Measurements from ENCODE around the gene MT1A. TPM values are rescaled to one million over a fixed set of nuclear protein-coding genes. Genes with fewer than 3 reads are reported as not detected.

The MT1A gene
- total RNA-seq, 1 experiment from 2014 or later = 23.5 TPM

DNA sequence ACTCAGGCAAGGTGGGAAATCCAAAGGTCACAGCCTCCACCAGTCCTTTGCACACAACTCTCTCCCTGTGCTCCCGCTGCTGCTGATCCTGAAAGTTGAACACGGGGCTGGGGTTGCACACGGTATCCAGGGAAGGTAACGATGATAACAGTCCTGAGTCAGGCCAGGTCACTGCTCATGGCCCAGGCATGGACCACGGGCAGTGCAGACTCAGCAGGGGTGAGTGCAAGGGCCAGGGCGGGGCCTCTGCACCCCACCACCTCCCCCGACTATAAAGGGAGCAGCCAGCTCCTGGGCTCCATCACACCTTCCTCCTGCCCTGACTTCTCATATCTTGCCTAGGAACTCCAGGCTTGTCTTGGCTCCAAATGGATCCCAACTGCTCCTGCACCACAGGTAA, 13.1 kb downstream of the MT1A start, which contains the start of gene MT1B:
Gene MT1B, plus strand, starts transcription at position 301 of the 400 bp plus-strand sequence. Its CDS starts 68 bp downstream, at position 369.
- H3K4me3 ChIP-seq = no peak within 1 kb of the TSS
- H3K9me3 ChIP-seq (ENCODE audit: insufficient read depth, low read depth) = no peaks in the 10 kb centered on the region
- no peaks in the 10 kb centered on the region for H3K36me3 ChIP-seq (ENCODE audit: low read depth)
- H3F3A ChIP-seq (ENCODE audit: insufficient read depth, low read depth) = peaks cover 36% of the 10 kb centered on the region; the same call in 1 of the 2 replicates
- intact Hi-C loops (cut with micrococcal nuclease; ENCODE audit: unreplicated experiment) = no loop called here
- POLR2A ChIA-PET (ENCODE audit: unreplicated experiment) = no interaction called here
- no TSS peak for BruUV-seq (replicated peaks)
- no peak within 1 kb of the TSS for H3K27ac ChIP-seq
- H4K20me1 ChIP-seq (ENCODE audit: insufficient read depth) = peaks cover 5% of the 10 kb centered on the region; the same call in 1 of the 2 replicates
- H2AFZ ChIP-seq = no peak within 1 kb of the TSS
- peaks cover 30% of the 10 kb centered on the region for H3K4me1 ChIP-seq (replicated peaks; ENCODE audit: insufficient read depth)
- no peak for TF ChIP-seq EZH2 (IDR thresholded peaks at IDR 0.05; ENCODE audit: low read depth)
- TF ChIP-seq, protein P1, sequence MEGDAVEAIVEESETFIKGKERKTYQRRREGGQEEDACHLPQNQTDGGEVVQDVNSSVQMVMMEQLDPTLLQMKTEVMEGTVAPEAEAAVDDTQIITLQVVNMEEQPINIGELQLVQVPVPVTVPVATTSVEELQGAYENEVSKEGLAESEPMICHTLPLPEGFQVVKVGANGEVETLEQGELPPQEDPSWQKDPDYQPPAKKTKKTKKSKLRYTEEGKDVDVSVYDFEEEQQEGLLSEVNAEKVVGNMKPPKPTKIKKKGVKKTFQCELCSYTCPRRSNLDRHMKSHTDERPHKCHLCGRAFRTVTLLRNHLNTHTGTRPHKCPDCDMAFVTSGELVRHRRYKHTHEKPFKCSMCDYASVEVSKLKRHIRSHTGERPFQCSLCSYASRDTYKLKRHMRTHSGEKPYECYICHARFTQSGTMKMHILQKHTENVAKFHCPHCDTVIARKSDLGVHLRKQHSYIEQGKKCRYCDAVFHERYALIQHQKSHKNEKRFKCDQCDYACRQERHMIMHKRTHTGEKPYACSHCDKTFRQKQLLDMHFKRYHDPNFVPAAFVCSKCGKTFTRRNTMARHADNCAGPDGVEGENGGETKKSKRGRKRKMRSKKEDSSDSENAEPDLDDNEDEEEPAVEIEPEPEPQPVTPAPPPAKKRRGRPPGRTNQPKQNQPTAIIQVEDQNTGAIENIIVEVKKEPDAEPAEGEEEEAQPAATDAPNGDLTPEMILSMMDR (conservative IDR thresholded peaks at IDR 0.05) = no peak
- no peaks in the 10 kb centered on the region for H3K9me2 ChIP-seq (ENCODE audit: insufficient read depth)
- CTCF ChIA-PET = no interaction called here
- DNase-seq = no peak
- H3K79me2 ChIP-seq (ENCODE audit: low read depth) = no peaks in the 10 kb centered on the region
- H3K27me3 ChIP-seq (ENCODE audit: insufficient read depth, low read depth) = 0 out of 2 replicates have a peak, but pooled peaks cover 3% of the 10 kb centered on the region
- H3K4me2 ChIP-seq = no peak within 1 kb of the TSS

DNA sequence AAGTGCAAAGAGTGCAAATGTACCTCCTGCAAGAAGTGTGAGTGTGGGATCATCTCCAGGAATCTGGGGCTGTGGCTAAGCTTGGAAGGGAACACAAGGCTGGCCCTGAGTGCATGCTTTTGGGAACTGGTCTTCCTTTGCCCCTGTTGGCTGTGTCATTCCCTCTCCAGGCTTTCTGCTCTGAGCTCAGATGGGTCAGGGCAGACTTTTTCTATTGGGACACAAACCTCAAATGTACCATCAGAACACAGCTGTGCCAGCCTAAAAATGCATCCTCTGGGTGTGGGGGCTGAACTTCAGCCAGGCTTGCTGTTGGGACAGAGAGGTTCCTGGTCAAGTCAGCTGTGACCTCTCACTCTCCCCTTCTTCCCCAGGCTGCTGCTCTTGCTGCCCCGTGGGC, 14.1 kb downstream of the MT1A start:
- Histone ChIP-seq H3K4me3 (no peak overlapping the region), H2AFZ (no peak overlapping the region), H3K27ac (no peak overlapping the region), H3K4me1 (replicated peaks; ENCODE audit: insufficient read depth) (peaks cover 30% of the 10 kb centered on the region), H3K36me3 (ENCODE audit: low read depth) (no peaks in the 10 kb centered on the region), H3K9me2 (ENCODE audit: insufficient read depth) (no peaks in the 10 kb centered on the region), H3K27me3 (ENCODE audit: insufficient read depth, low read depth) (0 out of 2 replicates have a peak, but pooled peaks cover 3% of the 10 kb centered on the region), H3F3A (ENCODE audit: insufficient read depth, low read depth) (peaks cover 36% of the 10 kb centered on the region; the same call in 1 of the 2 replicates), H3K9me3 (ENCODE audit: insufficient read depth, low read depth) (no peaks in the 10 kb centered on the region), H4K20me1 (ENCODE audit: insufficient read depth) (peaks cover 5% of the 10 kb centered on the region; the same call in 1 of the 2 replicates), H3K4me2 (no peak overlapping the region), H3K79me2 (ENCODE audit: low read depth) (no peaks in the 10 kb centered on the region)
- POLR2A ChIA-PET (ENCODE audit: unreplicated experiment) = no interaction called here
- intact Hi-C loops (cut with micrococcal nuclease; ENCODE audit: unreplicated experiment) = no loop called here
- TF ChIP-seq EZH2 (IDR thresholded peaks at IDR 0.05; ENCODE audit: low read depth) = no peak
- TF ChIP-seq, protein P1 (conservative IDR thresholded peaks at IDR 0.05) = no peak
- CTCF ChIA-PET = no interaction called here
- no peak for DNase-seq
- BruUV-seq (replicated peaks) = no TSS peak

GRCh38 chr16:56653218-56653617, 14.8 kb downstream of the MT1A start:
- Histone ChIP-seq H3K9me3 (ENCODE audit: insufficient read depth, low read depth) (no peaks in the 10 kb centered on the region), H3K4me2 (no peak overlapping the region), H3K27ac (no peak overlapping the region), H3K9me2 (ENCODE audit: insufficient read depth) (no peaks in the 10 kb centered on the region), H3K27me3 (ENCODE audit: insufficient read depth, low read depth) (peaks cover 8% of the 10 kb centered on the region; the same call in 1 of the 2 replicates), H3K79me2 (ENCODE audit: low read depth) (no peaks in the 10 kb centered on the region), H3K4me1 (replicated peaks; ENCODE audit: insufficient read depth) (peaks cover 34% of the 10 kb centered on the region), H4K20me1 (ENCODE audit: insufficient read depth) (peaks cover 5% of the 10 kb centered on the region; the same call in 1 of the 2 replicates), H3F3A (ENCODE audit: insufficient read depth, low read depth) (peaks cover 36% of the 10 kb centered on the region; the same call in 1 of the 2 replicates), H2AFZ (no peak overlapping the region), H3K4me3 (no peak overlapping the region), H3K36me3 (ENCODE audit: low read depth) (no peaks in the 10 kb centered on the region)
- ChIA-PET CTCF (no interaction called here), POLR2A (ENCODE audit: unreplicated experiment) (interaction anchor here (0.6 to 0.7 kb wide), 2 partner anchors 49 to 1007 kb away, joined by 3 to 11 read pairs; no protein-coding TSS in a partner anchor)
- BruUV-seq (replicated peaks) = no TSS peak
- no peak for DNase-seq
- intact Hi-C loops (cut with micrococcal nuclease; ENCODE audit: unreplicated experiment) = no loop called here
- no peak for TF ChIP-seq EZH2 (IDR thresholded peaks at IDR 0.05; ENCODE audit: low read depth)
- TF ChIP-seq, protein P1 (conservative IDR thresholded peaks at IDR 0.05) = no peak

Measured in PC-9 (cell line).